PC-9 (cell line): Measurements from ENCODE around the gene GLT1D1. TPM values are rescaled to one million over a fixed set of nuclear protein-coding genes. Genes with fewer than 3 reads are reported as not detected.

Source experiments
- BruUV-seq: library from RNA; stranded (reverse); fragments of 400-500 nt; replicated peaks from 2 replicates; lab custom pipeline; 2021; lab: Mats Ljungman, UMichigan
- CTCF ChIA-PET: fragments of 300-600 bp; sonication (Branson Sonifier 250); formaldehyde crosslinking; loops from one replicate; lab custom pipeline; 2022; ENCODE audit warnings: antibody characterized with exemption; lab: Charles Lee
- POLR2A ChIA-PET: fragments of 300-600 bp; sonication (Branson Sonifier 250); formaldehyde crosslinking; loops from one replicate; lab custom pipeline; 2022; ENCODE audit warnings: antibody characterized with exemption; ENCODE audit not compliant: unreplicated experiment; lab: Charles Lee
- DNase-seq, 2 experiments: peaks; one replicate each; pipeline versions ENCODE4 v3.0.0 to v3.0.0-alpha.2; 2015 to 2022; ENCODE audit warnings: mixed read lengths in 1 of 2
- H2AFZ ChIP-seq: fragments of 200-600 bp; sonication (generic); 2 replicates; pipeline ENCODE4 v1.8.1; 2017; ENCODE audit warnings: antibody characterized with exemption
- H3F3A ChIP-seq: fragments of 200-600 bp; sonication (generic); 2 replicates; pipeline ENCODE4 v1.8.1; 2017; ENCODE audit warnings: antibody characterized with exemption, mild to moderate bottlenecking, low read depth; ENCODE audit not compliant: insufficient read depth
- H3K27ac ChIP-seq: fragments of 200-600 bp; sonication (generic); 2 replicates; pipeline ENCODE4 v1.6.1; 2016; ENCODE audit warnings: mixed run types
- H3K27me3 ChIP-seq: fragments of 200-600 bp; sonication (generic); 2 replicates; pipeline ENCODE4 v1.6.1; 2016; ENCODE audit warnings: low read depth, mixed run types; ENCODE audit not compliant: insufficient read depth
- H3K36me3 ChIP-seq: fragments of 200-600 bp; sonication (generic); 2 replicates; pipeline ENCODE4 v1.6.1; 2016; ENCODE audit warnings: low read depth, mixed run types
- H3K4me1 ChIP-seq: fragments of 200-600 bp; sonication (generic); replicated peaks from 2 replicates; pipeline ENCODE4 v1.6.1; 2016; ENCODE audit warnings: mixed run types; ENCODE audit not compliant: insufficient read depth
- H3K4me2 ChIP-seq: fragments of 200-600 bp; sonication (generic); 2 replicates; pipeline ENCODE4 v1.6.1; 2017; ENCODE audit warnings: mixed run types
- H3K4me3 ChIP-seq: fragments of 200-600 bp; sonication (generic); 2 replicates; pipeline ENCODE4 v1.6.1; 2016; ENCODE audit warnings: mixed run types
- H3K79me2 ChIP-seq: fragments of 200-600 bp; sonication (generic); 2 replicates; pipeline ENCODE4 v1.6.1; 2017; ENCODE audit warnings: low read depth, mixed run types
- H3K9me2 ChIP-seq: fragments of 200-600 bp; sonication (generic); 2 replicates; pipeline ENCODE4 v1.8.1; 2017; ENCODE audit warnings: mild to moderate bottlenecking; ENCODE audit not compliant: insufficient read depth
- H3K9me3 ChIP-seq: fragments of 200-600 bp; sonication (generic); 2 replicates; pipeline ENCODE4 v1.8.1; 2016; ENCODE audit warnings: low read depth; ENCODE audit not compliant: insufficient read depth
- H4K20me1 ChIP-seq: fragments of 200-600 bp; sonication (generic); 2 replicates; pipeline ENCODE4 v1.8.1; 2017; ENCODE audit not compliant: insufficient read depth
- CTCF ChIP-seq: fragments of 200-600 bp; sonication (generic); conservative IDR thresholded peaks from 2 replicates; pipeline ENCODE4 v1.6.1; 2017; ENCODE audit warnings: mixed run types, antibody characterized with exemption, mild to moderate bottlenecking, moderate library complexity
- EZH2 ChIP-seq: fragments of 200-600 bp; sonication (generic); IDR thresholded peaks from 2 replicates; pipeline ENCODE4 v1.8.0; 2017; ENCODE audit warnings: antibody characterized with exemption, low read depth
- intact Hi-C: fragments of 100-400 bp; cut with micrococcal nuclease; formaldehyde crosslinking; loops from one replicate; pipeline ENCODE4 v1.10.0; 2022; ENCODE audit not compliant: unreplicated experiment
- total RNA-seq: library from RNA; stranded (reverse); gene quantifications from 2 replicates; pipeline ENCODE4 v1.2.3, GENCODE V29; 2021

The GLT1D1 gene
- total RNA-seq, 1 experiment from 2014 or later: not detected

GRCh38 chr12:128853600-128854197, 421 bp downstream of the GLT1D1 start:
- CTCF ChIA-PET: interaction anchor here (0.5 kb wide), 1 partner anchor 26 kb away, joined by 5 read pairs; no protein-coding TSS in a partner anchor
- Histone ChIP-seq H3F3A (no peaks in the 10 kb centered on the region), H3K9me3 (no peaks in the 10 kb centered on the region), H3K4me3 (no peak overlapping the region), H3K79me2 (no peaks in the 10 kb centered on the region), H3K36me3 (no peaks in the 10 kb centered on the region), H3K27ac (no peak overlapping the region), H3K27me3 (peaks cover 81% of the 10 kb centered on the region), H3K9me2 (no peaks in the 10 kb centered on the region), H4K20me1 (no peaks in the 10 kb centered on the region), H3K4me2 (no peak overlapping the region), H2AFZ (no peak overlapping the region), H3K4me1 (no peaks in the 10 kb centered on the region)
- POLR2A ChIA-PET: no interaction called here
- no TSS peak for BruUV-seq
- intact Hi-C loops: no loop called here
- TF ChIP-seq CTCF (no peak), EZH2 (no peak)
- no peak for DNase-seq

DNA sequence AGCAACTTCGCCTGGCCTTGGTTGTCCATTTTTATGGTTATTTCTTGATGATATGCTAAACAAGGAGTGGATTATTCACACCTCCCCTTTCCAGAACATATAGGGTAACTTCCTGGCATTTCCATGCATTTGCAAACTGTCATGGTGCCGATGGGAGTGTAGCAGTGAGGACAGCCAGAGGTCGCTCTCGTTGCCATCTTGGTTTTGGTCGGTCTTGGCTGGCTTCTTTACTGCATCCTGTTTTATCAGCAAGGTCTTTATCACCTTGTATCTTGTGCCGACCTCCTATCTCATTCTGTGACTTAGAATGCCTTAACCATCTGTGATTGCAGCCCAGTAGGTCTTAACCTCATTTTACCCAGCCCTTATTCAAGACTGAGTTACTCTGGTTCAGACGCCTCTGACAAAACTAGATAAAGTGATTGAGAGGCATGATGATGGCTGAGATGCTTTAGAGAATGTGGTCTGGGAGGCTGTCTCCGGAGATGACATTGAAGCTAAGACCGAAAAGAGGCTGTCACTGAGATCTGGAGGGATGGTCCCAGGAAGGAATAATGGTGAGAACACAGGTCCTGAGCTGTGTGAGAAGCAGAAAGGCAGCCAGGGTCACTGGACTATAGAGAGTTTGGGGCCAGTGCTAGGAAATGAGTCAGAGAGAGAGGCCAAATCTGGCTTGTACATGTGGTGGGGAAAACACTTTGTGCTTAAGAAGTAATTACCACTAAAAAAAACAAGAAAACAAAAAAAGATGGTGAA, 2.9 kb downstream of the GLT1D1 start:
- H2AFZ ChIP-seq: no peak overlapping the region
- no peak overlapping the region for H3K27ac ChIP-seq
- no peak overlapping the region for H3K4me2 ChIP-seq
- no peak for TF ChIP-seq EZH2
- TF ChIP-seq CTCF: no peak
- H3K79me2 ChIP-seq: no peaks in the 10 kb centered on the region
- H4K20me1 ChIP-seq: no peaks in the 10 kb centered on the region
- H3F3A ChIP-seq: no peaks in the 10 kb centered on the region
- H3K9me3 ChIP-seq: no peaks in the 10 kb centered on the region
- intact Hi-C loops: no loop called here
- H3K27me3 ChIP-seq: peaks cover 84% of the 10 kb centered on the region
- DNase-seq: no peak
- ChIA-PET POLR2A (no interaction called here), CTCF (no interaction called here)
- H3K4me1 ChIP-seq: no peaks in the 10 kb centered on the region
- BruUV-seq: no TSS peak
- no peaks in the 10 kb centered on the region for H3K36me3 ChIP-seq
- H3K4me3 ChIP-seq: no peak overlapping the region
- H3K9me2 ChIP-seq: no peaks in the 10 kb centered on the region

DNA sequence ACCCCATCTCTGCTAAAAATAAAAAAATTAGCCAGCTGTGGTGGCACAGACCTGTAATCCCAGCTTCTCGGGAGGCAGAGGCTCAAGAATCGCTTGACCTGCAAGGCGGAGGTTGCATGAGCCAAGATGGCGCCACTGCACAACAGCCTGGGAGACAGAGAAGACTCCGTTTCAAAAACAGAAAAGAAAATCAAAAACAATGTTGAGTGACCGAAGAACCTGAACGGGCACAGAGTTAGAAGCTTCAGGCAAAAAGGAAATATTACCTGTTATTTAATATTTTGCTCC, 3.5 kb downstream of the GLT1D1 start:
- ChIA-PET POLR2A (no interaction called here), CTCF (no interaction called here)
- H3K36me3 ChIP-seq: no peaks in the 10 kb centered on the region
- no peaks in the 10 kb centered on the region for H3F3A ChIP-seq
- H3K27ac ChIP-seq: no peak overlapping the region
- H2AFZ ChIP-seq: no peak overlapping the region
- no peak overlapping the region for H3K4me3 ChIP-seq
- intact Hi-C loops: no loop called here
- BruUV-seq: no TSS peak
- H4K20me1 ChIP-seq: no peaks in the 10 kb centered on the region
- H3K9me3 ChIP-seq: no peaks in the 10 kb centered on the region
- H3K4me1 ChIP-seq: no peaks in the 10 kb centered on the region
- H3K79me2 ChIP-seq: no peaks in the 10 kb centered on the region
- DNase-seq: no peak
- peaks cover 84% of the 10 kb centered on the region for H3K27me3 ChIP-seq
- H3K9me2 ChIP-seq: no peaks in the 10 kb centered on the region
- H3K4me2 ChIP-seq: no peak overlapping the region
- TF ChIP-seq CTCF (no peak), EZH2 (no peak)
